Astrocyte (in vitro differentiated cells and primary cell): ENCODE results near the gene ERRFI1. TPM values are rescaled to one million over a fixed set of nuclear protein-coding genes. Genes with fewer than 3 reads are reported as not detected.

Experiments used
- DNase-seq: peaks from one replicate; pipeline ENCODE4 v3.0.0-alpha.2; 2010; ENCODE audit warnings: low read depth
- FAIRE-seq: peaks from 2 replicates; lab custom pipeline; 2011; peaks lifted over from hg19 to GRCh38; lab: Jason Lieb, UNC
- H2AFZ ChIP-seq: 2 replicates; pipeline ENCODE4 v1.6.0; 2012; ENCODE audit warnings: low read depth, low read length, inconsistent platforms
- H3K27ac ChIP-seq: 2 replicates; pipeline ENCODE4 v1.5.1; 2011; ENCODE audit warnings: low read depth, low read length, inconsistent platforms
- H3K27me3 ChIP-seq: 2 replicates; pipeline ENCODE4 v1.6.0; 2011; ENCODE audit warnings: low read length, inconsistent platforms; ENCODE audit not compliant: insufficient read depth
- H3K36me3 ChIP-seq: 2 replicates; pipeline ENCODE4 v1.5.1; 2011; ENCODE audit warnings: low read length, inconsistent platforms; ENCODE audit not compliant: insufficient read depth
- H3K4me1 ChIP-seq: 2 replicates; pipeline ENCODE4 v1.5.1; 2011; ENCODE audit warnings: low read length, inconsistent platforms; ENCODE audit not compliant: insufficient read depth
- H3K4me2 ChIP-seq: 2 replicates; pipeline ENCODE4 v1.6.0; 2012; ENCODE audit warnings: low read length, inconsistent platforms
- H3K4me3 ChIP-seq: 2 replicates; pipeline ENCODE4 v1.5.1; 2011; ENCODE audit warnings: low read depth, mild to moderate bottlenecking, low read length, inconsistent platforms; ENCODE audit not compliant: insufficient read depth
- H3K79me2 ChIP-seq: 2 replicates; pipeline ENCODE4 v1.6.0; 2012; ENCODE audit warnings: mild to moderate bottlenecking, low read length, inconsistent platforms; ENCODE audit not compliant: insufficient read depth
- H3K9ac ChIP-seq: 2 replicates; pipeline ENCODE4 v1.6.0; 2012; ENCODE audit warnings: mild to moderate bottlenecking, low read length, inconsistent platforms
- H3K9me3 ChIP-seq: 2 replicates; pipeline ENCODE4 v1.5.1; 2012; ENCODE audit warnings: low read depth, mild to moderate bottlenecking, low read length, inconsistent platforms; ENCODE audit not compliant: insufficient read depth
- H4K20me1 ChIP-seq: 2 replicates; pipeline ENCODE4 v1.6.0; 2012; ENCODE audit warnings: low read length, inconsistent platforms; ENCODE audit not compliant: insufficient read depth
- H3K27ac Mint-ChIP-seq: one replicate; pipeline ENCODE4 v1.8.0; 2021; ENCODE audit warnings: mild to moderate bottlenecking, mixed read lengths; ENCODE audit not compliant: unreplicated experiment
- H3K27me3 Mint-ChIP-seq: one replicate; pipeline ENCODE4 v1.8.0; 2021; ENCODE audit warnings: low read depth, mixed read lengths; ENCODE audit not compliant: unreplicated experiment
- H3K36me3 Mint-ChIP-seq: one replicate; pipeline ENCODE4 v1.8.0; 2021; ENCODE audit warnings: low read depth, mixed read lengths; ENCODE audit not compliant: unreplicated experiment
- H3K4me1 Mint-ChIP-seq: one replicate; pipeline ENCODE4 v1.8.0; 2021; ENCODE audit warnings: low read depth, mixed read lengths; ENCODE audit not compliant: unreplicated experiment
- H3K4me3 Mint-ChIP-seq: one replicate; pipeline ENCODE4 v1.8.0; 2021; ENCODE audit warnings: mild to moderate bottlenecking, moderate library complexity, mixed read lengths; ENCODE audit not compliant: unreplicated experiment
- H3K9me3 Mint-ChIP-seq: one replicate; pipeline ENCODE4 v1.8.0; 2021; ENCODE audit warnings: mild to moderate bottlenecking, mixed read lengths; ENCODE audit not compliant: unreplicated experiment
- CTCF ChIP-seq: IDR thresholded peaks from 2 replicates; pipeline ENCODE4 v1.5.1; 2011; ENCODE audit warnings: low read depth, mild to moderate bottlenecking, inconsistent platforms, low read length, moderate library complexity; ENCODE audit not compliant: insufficient read depth
- EZH2 ChIP-seq: IDR thresholded peaks from 2 replicates; pipeline ENCODE4 v1.6.1; 2012; ENCODE audit warnings: mild to moderate bottlenecking, low read length, inconsistent platforms; ENCODE audit not compliant: insufficient read depth
- total RNA-seq: library from RNA; stranded (reverse); gene quantifications from 2 replicates; pipeline ENCODE4 v1.2.1, GENCODE V29; 2021

The ERRFI1 gene
- total RNA-seq, 1 donor from 2014 or later = 81.5 TPM

GRCh38 chr1:8015036-8015808 lies 10.9 kb downstream of the ERRFI1 start:
- DNase-seq (peak; percentile 81), FAIRE-seq (peak; percentile 97)
- Mint-ChIP-seq H3K9me3 (no peaks in the 10 kb centered on the region), H3K36me3 (peaks cover 11% of the 10 kb centered on the region), H3K27ac (peak overlapping the region; percentile 49), H3K4me1 (peaks cover 74% of the 10 kb centered on the region), H3K27me3 (no peaks in the 10 kb centered on the region), H3K4me3 (no peak overlapping the region)
- Histone ChIP-seq H3K9me3 (no peaks in the 10 kb centered on the region), H3K4me2 (peak overlapping the region; percentile 58), H3K9ac (peak overlapping the region; percentile 52), H3K27me3 (no peaks in the 10 kb centered on the region), H4K20me1 (peaks cover 94% of the 10 kb centered on the region), H3K79me2 (peaks cover 100% of the 10 kb centered on the region), H3K4me3 (no peak overlapping the region), H2AFZ (no peak overlapping the region), H3K27ac (peak overlapping the region; percentile 53), H3K4me1 (peaks cover 53% of the 10 kb centered on the region), H3K36me3 (peaks cover 43% of the 10 kb centered on the region)
- TF ChIP-seq CTCF (peak; percentile 74), EZH2 (no peak)

GRCh38 chr1:8014381-8014988 lies 11.6 kb downstream of the ERRFI1 start:
- Histone ChIP-seq H3K27ac (peak overlapping the region; percentile 47), H3K4me2 (no peak overlapping the region), H3K36me3 (peaks cover 48% of the 10 kb centered on the region), H4K20me1 (peaks cover 94% of the 10 kb centered on the region), H2AFZ (no peak overlapping the region), H3K9ac (peak overlapping the region; percentile 22), H3K27me3 (no peaks in the 10 kb centered on the region), H3K79me2 (peaks cover 100% of the 10 kb centered on the region), H3K9me3 (no peaks in the 10 kb centered on the region), H3K4me3 (no peak overlapping the region), H3K4me1 (peaks cover 45% of the 10 kb centered on the region)
- peaks cover 13% of the 10 kb centered on the region for H3K36me3 Mint-ChIP-seq
- H3K27me3 Mint-ChIP-seq = no peaks in the 10 kb centered on the region
- no peaks in the 10 kb centered on the region for H3K9me3 Mint-ChIP-seq
- H3K4me3 Mint-ChIP-seq = no peak overlapping the region
- TF ChIP-seq EZH2 (no peak), CTCF (no peak)
- no peak overlapping the region for H3K27ac Mint-ChIP-seq
- DNase-seq = no peak
- H3K4me1 Mint-ChIP-seq = peaks cover 67% of the 10 kb centered on the region
- FAIRE-seq = no peak
